ENCODE data around the gene UNC5B.
"Not testable (repeated sequence)": the region's sequence is repeated elsewhere in the genome, so short reads cannot be mapped to it uniquely, and the experiment has no call there.

UNC5B gene

DNA sequence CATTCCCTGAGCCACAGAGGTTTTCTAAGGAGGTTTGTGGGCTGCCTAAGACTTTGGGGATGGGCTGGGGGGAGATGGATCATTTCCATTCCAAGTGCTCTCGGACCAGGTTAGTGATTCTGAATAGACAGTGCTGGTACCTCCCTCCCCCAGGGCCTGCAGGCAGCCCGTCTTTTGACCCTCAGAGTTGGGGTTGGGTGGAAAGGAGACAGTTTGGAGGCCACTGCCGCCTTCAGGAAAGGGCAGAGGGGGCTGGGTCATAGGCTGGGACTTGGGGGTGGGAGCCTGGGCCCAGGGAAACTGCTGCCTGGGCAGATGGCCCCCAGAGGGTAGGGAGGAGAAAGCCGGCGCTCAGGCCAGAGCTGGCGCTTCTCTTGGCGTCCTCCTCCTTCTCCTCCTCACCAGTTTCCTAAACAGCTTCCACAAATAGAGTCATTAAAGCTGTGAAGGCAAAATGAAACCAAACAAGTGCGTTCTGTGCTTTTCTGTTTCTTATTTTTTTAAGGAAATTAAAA is 4.4 kb downstream of the UNC5B start:
- in situ Hi-C loops (cut with HindIII; ENCODE audit: low sequenced_read_pairs) = no loop called here
- peak overlapping the region; percentile 43 for H3K4me3 ChIP-seq (ENCODE audit: low read depth, low read length)

DNA sequence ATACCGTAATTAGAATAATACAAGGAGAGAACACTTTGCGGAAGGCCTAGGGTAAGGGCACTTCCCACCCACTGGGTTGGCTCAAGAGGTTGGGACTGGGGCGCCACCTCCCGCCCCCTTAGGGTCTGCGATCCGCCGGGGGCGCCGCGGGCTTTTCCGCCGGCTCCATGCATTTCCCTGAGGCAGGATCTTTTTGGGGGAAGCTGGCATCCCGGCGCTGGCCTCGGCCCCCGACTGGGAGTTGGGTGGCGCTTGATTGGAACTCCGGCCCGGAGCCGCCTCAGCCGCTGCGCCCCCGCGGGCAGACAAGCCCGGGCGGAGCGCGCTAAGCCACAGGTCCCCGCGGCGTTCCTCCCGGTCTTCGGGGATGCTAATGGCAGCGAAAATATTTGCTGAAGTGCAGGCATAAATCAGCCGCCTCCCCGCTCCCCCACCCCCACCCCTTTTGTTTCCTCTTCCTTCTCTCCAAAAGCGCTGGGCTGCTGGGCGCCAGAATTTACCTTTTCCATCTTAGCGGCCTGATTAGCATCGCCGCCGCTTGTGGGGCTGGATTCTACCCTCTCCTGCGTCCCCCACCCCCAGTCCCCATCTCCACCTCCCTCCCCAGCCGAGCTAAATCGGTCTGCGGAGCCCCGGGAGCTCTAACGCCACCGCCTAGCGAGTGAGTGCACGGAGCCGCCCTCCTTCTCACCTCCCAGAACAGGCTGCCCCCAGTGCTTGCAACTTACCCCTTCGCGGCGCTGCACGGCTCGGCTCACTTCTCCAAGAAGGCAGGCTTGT is 5.1 kb downstream of the UNC5B start:
- in situ Hi-C loops (cut with HindIII; ENCODE audit: low sequenced_read_pairs) = no loop called here
- no peak for DNase-seq (ENCODE audit: low read depth)
- TF ChIP-seq, protein P1, sequence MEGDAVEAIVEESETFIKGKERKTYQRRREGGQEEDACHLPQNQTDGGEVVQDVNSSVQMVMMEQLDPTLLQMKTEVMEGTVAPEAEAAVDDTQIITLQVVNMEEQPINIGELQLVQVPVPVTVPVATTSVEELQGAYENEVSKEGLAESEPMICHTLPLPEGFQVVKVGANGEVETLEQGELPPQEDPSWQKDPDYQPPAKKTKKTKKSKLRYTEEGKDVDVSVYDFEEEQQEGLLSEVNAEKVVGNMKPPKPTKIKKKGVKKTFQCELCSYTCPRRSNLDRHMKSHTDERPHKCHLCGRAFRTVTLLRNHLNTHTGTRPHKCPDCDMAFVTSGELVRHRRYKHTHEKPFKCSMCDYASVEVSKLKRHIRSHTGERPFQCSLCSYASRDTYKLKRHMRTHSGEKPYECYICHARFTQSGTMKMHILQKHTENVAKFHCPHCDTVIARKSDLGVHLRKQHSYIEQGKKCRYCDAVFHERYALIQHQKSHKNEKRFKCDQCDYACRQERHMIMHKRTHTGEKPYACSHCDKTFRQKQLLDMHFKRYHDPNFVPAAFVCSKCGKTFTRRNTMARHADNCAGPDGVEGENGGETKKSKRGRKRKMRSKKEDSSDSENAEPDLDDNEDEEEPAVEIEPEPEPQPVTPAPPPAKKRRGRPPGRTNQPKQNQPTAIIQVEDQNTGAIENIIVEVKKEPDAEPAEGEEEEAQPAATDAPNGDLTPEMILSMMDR (IDR thresholded peaks at IDR 0.05; ENCODE audit: low read depth, low read length, missing control alignments) = no peak
- H3K4me3 ChIP-seq (ENCODE audit: low read depth, low read length) = peak overlapping the region; percentile 43

More for the DNA sequence above, 4.4 kb downstream of the UNC5B start:
- TF ChIP-seq, protein P1 (IDR thresholded peaks at IDR 0.05; ENCODE audit: low read depth, low read length, missing control alignments) = no peak
- DNase-seq (ENCODE audit: low read depth) = no peak

DNA sequence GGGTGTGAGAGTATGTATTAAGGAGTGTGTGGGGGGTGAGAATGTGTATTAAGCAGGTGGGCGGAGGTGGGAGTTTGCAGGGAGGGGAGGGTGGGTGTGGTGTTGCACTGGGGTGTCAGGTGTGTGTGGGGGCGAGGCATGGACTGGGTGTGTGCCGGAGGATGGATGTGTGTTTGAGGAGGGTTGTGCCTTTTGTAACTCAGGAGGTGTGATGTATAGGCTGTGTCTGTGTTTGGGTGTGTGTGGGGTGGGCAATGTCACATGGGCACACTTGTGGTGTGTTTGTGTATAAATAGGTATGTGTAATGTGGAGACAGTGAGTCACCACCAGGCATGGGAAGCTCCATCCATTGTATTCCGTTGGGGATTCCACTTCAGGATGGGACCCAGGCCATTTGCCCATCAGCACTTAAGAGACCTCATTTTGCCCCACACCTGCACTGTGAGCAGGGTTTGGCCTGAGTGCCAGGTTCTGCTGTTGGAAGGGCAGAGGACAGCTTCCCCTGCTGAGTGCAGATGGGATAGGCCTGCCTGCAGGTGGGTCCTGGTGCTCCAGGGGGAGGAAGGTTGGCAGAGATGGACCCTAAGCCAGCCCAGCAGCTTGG is 5.8 kb downstream of the UNC5B start:
- DNase-seq (ENCODE audit: low read depth) = no peak
- in situ Hi-C loops (cut with HindIII; ENCODE audit: low sequenced_read_pairs) = no loop called here
- peak overlapping the region; percentile 43 for H3K4me3 ChIP-seq (ENCODE audit: low read depth, low read length)
- TF ChIP-seq, protein P1 (IDR thresholded peaks at IDR 0.05; ENCODE audit: low read depth, low read length, missing control alignments) = no peak

DNA sequence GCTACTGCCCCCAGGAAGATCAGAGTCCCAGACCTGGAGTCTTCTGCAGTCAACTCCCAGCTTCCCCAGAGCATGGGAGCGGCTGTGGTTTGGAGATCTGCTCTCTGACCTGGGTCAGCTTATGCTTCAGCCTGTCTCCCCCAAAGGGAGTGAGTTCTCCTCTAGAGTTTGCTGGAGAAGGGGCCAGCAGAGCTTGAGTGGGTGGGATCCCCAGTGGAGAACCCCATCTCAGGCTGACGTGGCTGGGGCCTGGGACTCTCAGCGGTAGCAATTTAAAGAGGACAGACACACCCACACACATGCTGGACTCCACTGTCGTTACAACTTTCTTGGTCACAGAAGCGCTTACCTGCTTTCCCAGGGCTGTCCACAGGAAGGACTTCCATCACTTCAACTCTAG is 6.3 kb downstream of the UNC5B start:
- no peak for DNase-seq (ENCODE audit: low read depth)
- TF ChIP-seq, protein P1 (IDR thresholded peaks at IDR 0.05; ENCODE audit: low read depth, low read length, missing control alignments) = no peak
- no peak overlapping the region for H3K4me3 ChIP-seq (ENCODE audit: low read depth, low read length)
- in situ Hi-C loops (cut with HindIII; ENCODE audit: low sequenced_read_pairs) = no loop called here

DNA sequence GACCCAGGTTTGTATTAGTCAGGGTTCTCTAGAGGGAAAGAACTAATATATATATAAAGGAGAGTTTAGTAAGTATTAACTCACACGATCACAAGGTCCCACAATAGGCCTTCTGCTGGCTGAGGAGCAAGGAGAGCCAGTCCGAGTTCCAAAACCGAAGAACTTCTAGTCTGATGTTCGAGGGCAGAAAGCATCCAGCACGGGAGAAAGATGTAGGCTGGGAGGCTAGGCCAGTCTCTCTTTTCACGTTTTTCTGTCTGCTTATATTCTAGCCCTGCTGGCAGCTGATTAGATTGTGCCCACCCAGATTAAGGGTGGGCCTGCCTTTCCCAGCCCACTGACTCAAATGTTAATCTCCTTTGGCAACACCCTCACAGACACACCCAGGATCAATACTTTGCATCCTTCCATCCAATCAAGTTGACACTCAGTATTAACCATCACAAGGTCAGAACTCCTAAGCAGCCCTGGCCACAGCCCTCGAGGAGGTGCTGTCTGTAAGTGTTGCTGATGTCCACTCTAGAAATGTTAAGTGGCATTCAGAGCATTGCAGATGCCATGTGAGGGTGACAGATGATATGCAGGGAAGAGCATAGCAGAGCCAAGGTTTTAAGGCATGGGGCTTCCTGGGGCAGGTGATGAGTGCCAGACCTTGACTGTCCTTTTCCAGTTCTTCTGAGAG is 7.0 kb downstream of the UNC5B start:
- DNase-seq (ENCODE audit: low read depth); in situ Hi-C loops (cut with HindIII; ENCODE audit: low sequenced_read_pairs); H3K4me3 ChIP-seq (ENCODE audit: low read depth, low read length): not testable (repeated sequence)

DNA sequence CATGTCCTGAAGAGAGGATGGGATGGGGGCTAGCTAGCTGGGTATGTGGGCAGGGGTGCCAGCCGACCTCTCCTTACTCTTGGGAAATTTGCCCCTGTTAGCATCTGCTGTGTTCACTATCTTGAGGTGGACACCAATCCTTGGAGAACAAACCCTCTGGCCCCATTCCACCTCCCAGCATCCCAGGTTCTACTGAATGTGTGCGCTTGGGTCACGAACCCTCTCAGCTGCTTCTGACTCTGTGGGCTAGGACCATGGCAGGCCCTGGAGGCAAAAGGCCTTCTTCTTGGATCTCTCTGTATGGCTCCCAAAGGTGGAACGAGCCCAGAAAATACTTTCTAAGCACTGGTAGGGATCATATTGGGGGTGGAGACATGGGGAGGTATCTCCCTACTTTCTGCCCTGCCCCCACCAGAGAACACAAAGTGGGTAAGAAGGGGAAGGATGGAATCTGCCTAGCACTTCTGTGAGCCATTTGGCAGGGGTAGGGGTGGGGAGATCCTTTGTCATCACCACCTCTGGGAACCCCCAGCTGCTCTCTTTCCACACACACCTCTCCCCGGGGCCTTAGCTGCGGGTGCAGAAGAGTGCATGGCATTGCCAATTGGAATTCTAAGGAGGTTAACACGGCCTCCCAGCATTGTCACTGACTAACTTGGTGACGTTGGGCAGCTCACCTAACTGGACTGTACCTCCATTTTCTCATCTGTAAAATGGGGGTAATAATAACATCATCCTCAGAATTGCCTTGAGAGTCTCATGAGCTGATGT is 7.7 kb downstream of the UNC5B start:
- H3K4me3 ChIP-seq (ENCODE audit: low read depth, low read length) = no peak overlapping the region
- in situ Hi-C loops (cut with HindIII; ENCODE audit: low sequenced_read_pairs) = no loop called here
- no peak for DNase-seq (ENCODE audit: low read depth)
- TF ChIP-seq, protein P1 (IDR thresholded peaks at IDR 0.05; ENCODE audit: low read depth, low read length, missing control alignments) = no peak
